ENCODE measurements around the gene HEY2. TPM values are rescaled to one million over a fixed set of nuclear protein-coding genes. Genes with fewer than 3 reads are reported as not detected.
"Not testable (repeated sequence)": the region's sequence is repeated elsewhere in the genome, so short reads cannot be mapped to it uniquely, and the experiment has no call there.

The HEY2 gene
- total RNA-seq: 57.5 TPM
- long read RNA-seq, transcript HEY2-201 (5 exons, 2,678 nt): major isoform, 12 of 28 reads
- long read RNA-seq, partial matches to known transcripts: 15 of 28 reads
- long read RNA-seq, other reads (novel, unspliced or antisense): 1 of 28 reads

DNA sequence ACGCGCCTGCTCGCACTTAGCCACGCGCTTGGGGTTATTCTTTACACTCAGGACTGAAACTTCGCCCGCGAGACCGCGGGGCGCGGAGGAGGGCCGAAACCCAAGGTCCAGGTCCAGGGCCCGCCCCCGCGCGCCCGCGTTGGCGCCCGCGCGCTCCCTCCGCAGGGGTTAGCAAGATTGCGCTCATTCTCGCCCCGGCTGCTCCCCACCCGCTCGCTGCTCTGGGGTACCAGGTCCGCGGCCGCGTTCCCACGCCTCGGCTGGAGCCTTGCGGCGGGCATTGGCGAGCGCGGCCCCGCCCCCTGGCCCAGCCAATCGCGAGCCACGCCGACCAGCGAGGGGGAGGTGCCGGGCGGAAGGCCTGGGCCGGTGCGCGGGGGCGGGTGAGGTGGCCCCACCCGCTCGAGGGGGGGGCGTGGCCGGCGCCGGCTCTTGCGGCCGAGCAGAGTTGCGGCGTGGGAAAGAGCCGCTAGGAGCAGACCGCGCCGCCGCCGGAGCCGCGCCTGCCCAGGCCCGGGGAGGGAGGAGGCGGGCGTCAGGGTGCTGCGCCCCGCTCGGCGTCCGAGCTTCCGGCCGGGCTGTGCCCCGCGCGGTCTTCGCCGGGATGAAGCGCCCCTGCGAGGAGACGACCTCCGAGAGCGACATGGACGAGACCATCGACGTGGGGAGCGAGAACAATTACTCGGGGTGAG is at the start of gene HEY2:
TSS of gene HEY2 (plus strand) at position 460 of the 692 bp plus-strand sequence. CDS start at position 605, 145 bp downstream.
- ATAC-seq (peak; percentile 94), DNase-seq (ENCODE audit: missing footprints) (peak; percentile 97)
- intact Hi-C loops (cut with DNase I): loop anchor here (2.0 kb wide), 1 partner anchor 165 kb away; no protein-coding TSS in a partner anchor

- ATAC-seq: no peak
- intact Hi-C loops (cut with DNase I): no loop called here
- DNase-seq (ENCODE audit: missing footprints): no peak
Measured at GRCh38 chr6:125700581-125701353, 48.7 kb upstream of the HEY2 start.

- intact Hi-C loops (cut with DNase I): no loop called here
- no peak for DNase-seq (ENCODE audit: missing footprints)
- no peak for ATAC-seq
Measured at GRCh38 chr6:125701354-125701668, 48.1 kb upstream of the HEY2 start.

DNA sequence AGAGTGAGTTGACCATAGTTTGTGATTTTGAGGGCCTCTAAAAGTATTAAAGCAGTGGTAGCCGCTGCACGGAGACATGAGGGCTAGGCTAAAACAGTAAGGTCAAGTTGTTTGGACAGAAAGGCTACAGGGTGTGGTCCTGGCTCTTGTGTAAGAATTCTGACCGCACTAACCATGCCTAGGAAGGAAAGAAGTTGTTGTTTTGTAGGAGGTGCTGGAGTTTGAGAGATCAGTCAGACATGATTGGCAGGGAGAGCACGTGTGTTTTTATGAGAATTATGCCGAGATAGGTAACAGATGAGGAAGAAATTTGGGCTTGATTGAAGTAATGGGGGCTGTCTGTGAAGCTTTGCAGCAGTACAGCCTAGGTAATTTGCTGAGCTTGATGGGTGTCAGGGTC is 45.5 kb upstream of the HEY2 start:
- intact Hi-C loops (cut with DNase I); ATAC-seq: not testable (repeated sequence)

GRCh38 chr6:125707615-125708243 is 41.7 kb upstream of the HEY2 start:
- ATAC-seq (no peak), DNase-seq (ENCODE audit: missing footprints) (no peak)
- intact Hi-C loops (cut with DNase I): no loop called here

More for the DNA sequence above, 45.5 kb upstream of the HEY2 start:
- DNase-seq (ENCODE audit: missing footprints): not testable (repeated sequence)

DNA sequence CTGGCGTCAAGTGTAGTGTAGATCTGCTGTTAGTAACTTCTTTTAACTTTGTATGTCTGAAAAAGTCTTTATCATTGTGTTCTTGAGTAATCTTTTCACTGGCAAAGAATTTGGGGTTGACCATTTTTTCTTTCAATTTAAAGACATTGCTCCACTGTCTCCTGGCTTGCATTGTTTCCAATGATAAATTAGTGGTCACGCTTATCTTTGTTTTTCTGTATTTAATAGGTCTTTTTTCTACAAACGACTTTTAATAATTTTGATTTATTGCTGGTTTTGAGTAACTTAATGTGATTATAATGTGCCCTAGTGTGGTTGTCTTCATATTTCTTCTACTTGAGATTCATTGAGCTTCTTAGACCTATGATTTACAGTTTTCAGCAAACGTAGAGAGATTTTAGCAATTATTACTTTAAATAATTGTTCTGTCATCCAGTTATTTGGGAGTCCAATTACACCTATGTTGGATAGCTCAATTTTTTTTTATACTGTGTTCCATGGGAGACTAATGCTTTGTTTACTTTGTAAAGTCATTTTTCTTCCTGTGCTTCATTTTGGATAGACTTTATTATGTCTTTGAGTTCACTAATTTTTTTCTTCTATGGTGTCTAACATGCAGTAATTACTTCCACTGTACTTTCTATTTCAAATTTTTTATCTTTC is 38.3 kb upstream of the HEY2 start:
- ATAC-seq (no peak), DNase-seq (ENCODE audit: missing footprints) (no peak)
- intact Hi-C loops (cut with DNase I): no loop called here

DNA sequence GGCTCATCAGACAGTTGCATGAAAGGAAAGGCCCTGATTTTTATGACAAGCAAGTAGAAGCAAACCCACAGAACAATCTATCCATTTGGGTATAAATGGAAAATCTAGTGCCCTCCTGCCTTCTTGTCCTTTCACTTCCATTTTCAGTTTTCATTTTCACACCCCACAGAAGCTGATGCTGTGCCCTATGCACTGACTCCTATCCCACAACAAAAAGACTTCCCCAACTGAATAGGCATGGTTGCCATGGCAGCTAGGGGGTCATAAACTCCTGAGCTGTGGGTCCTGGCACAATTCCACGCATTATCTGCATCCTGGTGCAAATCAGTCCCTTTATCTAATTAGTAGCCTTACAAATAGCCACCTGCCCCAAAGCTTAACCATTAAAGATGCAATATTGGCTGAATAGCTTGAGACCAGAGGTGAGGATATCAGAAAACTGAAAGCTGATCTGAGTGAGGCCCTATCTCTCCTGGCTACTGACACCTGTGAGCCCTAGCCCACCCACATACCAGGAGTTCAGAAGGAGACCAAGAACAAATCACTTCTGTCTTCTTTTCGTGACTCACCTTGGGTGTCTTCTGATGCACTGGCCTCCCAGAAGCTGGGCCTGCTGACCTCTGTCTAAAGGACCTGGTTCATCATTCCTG is 34.9 kb upstream of the HEY2 start:
- intact Hi-C loops (cut with DNase I): no loop called here

DNA sequence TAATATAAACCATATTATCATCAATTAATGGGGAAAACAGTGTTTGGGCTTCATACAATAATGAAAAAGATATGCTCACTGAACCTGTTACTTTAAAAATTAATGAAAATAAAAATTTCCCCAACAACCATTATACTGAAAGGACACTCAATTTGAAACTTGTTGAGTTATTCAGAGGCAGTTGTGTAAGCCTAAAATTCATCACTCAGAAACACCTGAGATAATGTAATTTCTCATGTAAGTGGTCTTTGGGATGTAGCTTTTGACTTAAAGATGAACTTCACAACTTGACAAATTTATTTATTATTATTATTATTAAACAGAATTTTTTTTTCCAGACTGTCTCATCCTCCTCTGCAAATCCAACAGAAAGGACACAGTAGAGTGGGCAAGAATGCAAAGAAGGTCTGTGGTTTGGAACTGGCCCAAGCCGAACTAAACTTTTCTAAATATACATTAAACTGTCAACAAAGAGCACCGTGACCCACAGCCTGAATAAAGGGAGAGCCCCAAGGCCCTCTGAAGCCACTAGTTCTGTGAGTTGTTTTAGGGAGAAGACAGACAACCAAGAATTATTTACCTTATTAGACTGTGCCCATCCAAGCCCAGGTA is 32.2 kb upstream of the HEY2 start:
- DNase-seq (ENCODE audit: missing footprints) (no peak), ATAC-seq (no peak)
- intact Hi-C loops (cut with DNase I): no loop called here

More for the DNA sequence above, 34.9 kb upstream of the HEY2 start:
- ATAC-seq (no peak), DNase-seq (ENCODE audit: missing footprints) (no peak)

DNA sequence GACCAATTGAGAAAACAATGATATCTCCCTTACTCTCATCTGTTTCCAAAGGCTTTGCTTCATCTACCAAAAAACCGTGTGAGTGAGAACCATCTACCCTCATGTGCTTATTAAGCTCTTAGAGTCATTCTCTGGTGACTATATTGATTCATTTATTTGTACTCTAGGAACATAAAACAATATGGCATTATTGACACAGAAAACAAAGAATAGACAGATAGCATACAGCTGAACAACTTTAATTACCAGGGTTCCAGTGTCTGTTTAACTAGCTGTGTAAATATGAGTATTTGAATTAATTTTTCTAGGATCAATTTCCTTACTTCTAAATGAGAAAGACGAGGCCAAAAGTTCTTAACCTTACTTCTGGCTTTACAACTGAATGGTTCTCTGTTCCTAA is 31.3 kb upstream of the HEY2 start:
- intact Hi-C loops (cut with DNase I): no loop called here
- ATAC-seq (no peak), DNase-seq (ENCODE audit: missing footprints) (no peak)

DNA sequence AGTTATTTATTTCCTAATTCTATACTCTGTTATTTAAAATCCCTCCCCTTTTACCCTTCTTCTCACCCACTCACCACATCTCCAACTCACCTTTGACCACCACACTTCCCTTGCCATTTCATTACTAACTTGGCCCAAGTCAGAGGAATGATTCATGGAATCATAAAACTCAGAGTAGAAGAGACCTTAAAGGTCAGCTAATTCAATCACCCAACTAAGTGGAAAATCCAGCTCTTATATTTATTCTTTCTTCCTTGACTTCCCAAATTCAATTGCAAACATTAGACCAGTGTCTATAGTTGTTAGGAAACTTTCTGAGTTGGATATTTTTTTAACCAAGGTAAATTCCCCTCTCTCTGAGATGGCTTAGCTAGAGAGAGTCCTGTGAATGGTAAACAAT is 26.5 kb upstream of the HEY2 start:
- ATAC-seq (no peak), DNase-seq (ENCODE audit: missing footprints) (no peak)
- intact Hi-C loops (cut with DNase I): no loop called here

- intact Hi-C loops (cut with DNase I): no loop called here
- no peak for DNase-seq (ENCODE audit: missing footprints)
- no peak for ATAC-seq
Measured at GRCh38 chr6:125727216-125727615, 22.2 kb upstream of the HEY2 start.

- intact Hi-C loops (cut with DNase I): no loop called here
- ATAC-seq: no peak
- no peak for DNase-seq (ENCODE audit: missing footprints)
Measured at GRCh38 chr6:125728739-125729138, 20.7 kb upstream of the HEY2 start.

- no peak for DNase-seq (ENCODE audit: missing footprints)
- intact Hi-C loops (cut with DNase I): no loop called here
- ATAC-seq: no peak
Measured at GRCh38 chr6:125729983-125730382, 19.4 kb upstream of the HEY2 start.

DNA sequence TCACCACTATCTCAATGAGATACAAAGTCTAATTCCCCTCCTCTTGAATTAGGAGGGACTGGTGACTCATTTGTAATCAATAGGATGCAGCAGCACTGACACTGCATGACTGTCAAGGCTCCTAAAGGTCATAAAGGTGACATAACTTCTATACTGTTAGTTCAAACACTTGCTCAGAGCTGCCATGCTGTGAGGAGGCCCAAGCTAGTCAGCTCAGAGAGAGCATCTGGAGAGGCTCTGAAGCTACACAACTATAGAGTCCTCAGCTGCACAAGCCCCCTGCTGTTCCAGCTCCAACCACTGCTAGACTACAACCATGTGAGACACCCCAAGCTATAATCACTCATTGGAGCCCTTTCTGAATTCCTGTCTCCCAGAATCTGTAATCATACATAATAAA is 17.0 kb upstream of the HEY2 start:
- DNase-seq (ENCODE audit: missing footprints) (no peak), ATAC-seq (no peak)
- intact Hi-C loops (cut with DNase I): no loop called here

DNA sequence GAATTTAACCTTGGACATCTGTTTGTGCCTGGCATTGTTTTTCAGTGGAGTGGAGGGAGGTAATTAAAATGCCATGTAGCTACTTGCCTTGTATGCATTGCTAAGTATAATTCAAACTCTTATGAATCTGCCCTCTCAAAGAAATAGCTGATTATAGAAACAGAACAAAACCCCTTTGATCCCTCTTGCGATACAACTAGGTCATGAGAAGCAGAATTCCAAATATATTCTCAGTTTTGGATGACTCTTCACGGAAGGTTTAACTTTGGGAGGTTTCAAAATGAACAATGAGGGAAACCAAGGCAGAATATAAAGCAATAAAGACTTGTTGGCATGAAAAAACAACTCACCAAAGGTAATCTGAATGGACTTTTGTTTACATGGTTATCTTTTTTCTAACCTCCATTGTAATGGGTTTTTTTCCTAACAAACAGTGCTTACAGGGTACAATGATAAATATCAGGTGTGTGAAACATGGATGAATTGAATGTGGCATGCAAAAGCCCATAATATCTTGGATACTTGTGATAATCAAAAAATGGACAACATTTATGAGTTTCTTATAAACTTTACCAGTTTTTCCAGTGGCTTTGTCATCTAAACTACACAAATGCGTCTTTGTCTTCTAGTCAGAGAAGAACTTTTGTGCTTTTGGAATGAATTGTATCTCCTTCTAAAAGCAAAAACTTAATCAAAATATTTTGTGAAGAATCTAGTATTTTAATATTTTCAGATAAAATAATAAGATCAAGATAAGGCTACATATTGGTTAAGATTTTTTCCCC is 15.7 kb upstream of the HEY2 start:
- no peak for DNase-seq (ENCODE audit: missing footprints)
- ATAC-seq: no peak
- intact Hi-C loops (cut with DNase I): no loop called here

DNA sequence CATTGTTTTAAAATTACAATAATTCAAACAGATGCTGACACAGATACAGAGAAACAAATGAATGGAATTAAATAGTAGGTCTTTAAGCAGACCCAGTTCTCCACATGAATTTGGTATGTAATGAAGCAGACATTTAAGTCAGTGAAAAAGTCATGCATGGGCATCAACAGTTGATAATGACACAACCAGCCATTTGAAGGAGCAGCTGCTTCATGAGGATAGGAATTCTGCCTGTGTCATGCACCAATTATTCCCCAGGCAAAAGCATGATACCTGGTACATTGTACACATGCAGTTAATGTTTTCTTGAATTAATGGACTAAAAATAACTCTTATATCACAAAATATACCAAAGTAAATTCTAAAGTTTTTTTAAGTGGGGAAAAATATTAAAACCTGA is 11.2 kb upstream of the HEY2 start:
- ATAC-seq: no peak
- DNase-seq (ENCODE audit: missing footprints): no peak
- intact Hi-C loops (cut with DNase I): no loop called here

DNA sequence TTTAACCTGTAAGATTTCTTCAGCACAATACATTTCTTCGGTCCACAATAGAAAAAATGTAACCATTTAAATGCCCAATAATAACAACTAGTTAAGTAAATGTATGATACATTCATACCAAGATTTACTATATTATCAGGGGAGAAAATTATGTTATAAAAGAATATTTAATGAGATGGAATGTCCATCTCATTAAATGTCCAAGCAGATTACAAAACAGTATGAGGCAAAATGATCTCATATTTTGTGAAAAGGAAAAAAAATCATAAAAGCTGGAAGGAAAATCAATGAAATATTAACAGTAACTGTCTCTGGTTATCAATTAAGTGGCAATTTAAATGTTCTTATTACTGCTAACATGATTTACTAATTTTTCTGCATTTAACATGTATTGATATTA is 10.1 kb upstream of the HEY2 start:
- intact Hi-C loops (cut with DNase I): no loop called here
- no peak for DNase-seq (ENCODE audit: missing footprints)
- no peak for ATAC-seq

DNA sequence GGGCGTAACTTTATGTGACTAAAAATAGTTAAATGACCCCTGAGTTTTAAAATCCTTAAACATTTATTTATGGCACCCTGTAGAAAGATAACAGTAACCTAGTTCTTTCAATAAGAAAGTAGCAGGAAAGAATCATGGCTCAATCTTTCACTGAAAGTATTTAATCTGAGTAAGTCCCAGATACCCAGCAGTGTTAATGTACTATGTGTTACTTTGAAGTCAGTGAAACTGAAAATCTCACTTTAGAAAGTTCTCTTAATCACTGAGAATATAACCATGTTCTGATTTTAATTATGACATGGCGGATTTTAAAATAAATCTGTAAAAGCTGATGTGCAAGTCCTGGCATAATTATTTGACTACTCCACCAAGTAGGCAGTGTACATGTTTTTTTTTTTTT is 8.1 kb upstream of the HEY2 start:
- intact Hi-C loops (cut with DNase I): no loop called here
- no peak for DNase-seq (ENCODE audit: missing footprints)
- no peak for ATAC-seq

All from Right ventricle myocardium inferior (tissue), 1 donor.